HG02759 (cell line): ENCODE measurements around the gene ECSIT.
A peak's percentile ranks its signal among the peaks of the same experiment; 100 is the strongest.

Experiments used
- ATAC-seq: cut with Tn5 transposase; IDR thresholded peaks from one replicate; pipeline ENCODE4 v1.9.1; 2021; ENCODE audit warnings: mild to moderate bottlenecking, moderate library complexity; ENCODE audit not compliant: unreplicated experiment

Gene ECSIT

GRCh38 chr19:11505032-11505503 lies 23.9 kb downstream of the ECSIT start:
- peak; percentile 87 for ATAC-seq

DNA sequence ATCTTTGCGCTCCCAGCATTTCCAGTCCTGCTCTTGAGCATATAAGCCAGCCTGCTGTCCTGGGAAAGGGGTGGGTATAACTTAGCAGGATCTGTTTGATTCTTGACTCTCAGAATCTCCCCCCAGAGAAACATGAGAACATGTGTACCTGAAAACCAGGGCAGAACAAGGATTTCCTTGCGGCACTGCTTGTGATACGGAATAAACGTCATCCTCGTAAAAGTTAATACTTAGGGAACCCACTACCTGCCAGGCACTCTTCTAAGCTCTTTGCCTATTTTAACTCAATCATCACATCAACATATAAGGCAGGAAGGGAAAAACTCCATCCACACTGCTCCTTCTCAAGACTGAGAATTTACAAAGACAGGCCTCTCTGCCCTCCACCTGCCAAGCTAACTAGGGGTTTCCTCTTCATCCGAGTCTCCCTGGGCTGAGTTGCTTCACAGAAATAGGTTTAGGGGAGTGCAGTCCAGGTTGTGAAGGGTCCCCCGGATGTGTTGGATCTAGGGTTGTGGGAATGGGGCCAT lies 24.4 kb downstream of the ECSIT start:
- no peak for ATAC-seq

GRCh38 chr19:11499890-11500420 lies 29.0 kb downstream of the ECSIT start:
- no peak for ATAC-seq

DNA sequence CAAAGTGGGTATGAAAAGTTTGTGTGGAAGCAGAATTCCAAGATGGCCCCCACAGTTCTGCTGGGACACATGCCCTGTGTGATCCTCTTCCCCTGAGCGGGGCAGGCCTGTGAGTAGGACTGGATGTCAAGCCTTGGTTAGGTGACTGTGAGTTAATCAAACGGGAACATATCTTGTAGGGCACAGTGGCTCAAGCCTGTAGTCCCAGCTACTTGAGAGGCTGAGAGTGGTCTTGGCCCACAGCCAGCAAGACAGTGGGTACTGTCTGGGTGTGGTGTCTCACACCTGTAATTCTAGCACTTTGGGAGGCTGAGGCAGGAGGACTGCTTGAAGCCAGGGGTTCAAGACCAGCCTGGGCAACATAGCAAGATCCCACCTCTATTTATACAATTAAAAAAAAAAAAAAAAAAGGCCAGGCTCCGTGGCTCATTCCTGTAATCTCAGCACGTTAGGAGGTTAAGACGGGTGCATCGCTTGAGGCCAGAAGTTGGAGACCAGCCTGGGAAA lies 29.7 kb downstream of the ECSIT start:
- ATAC-seq = no peak

DNA sequence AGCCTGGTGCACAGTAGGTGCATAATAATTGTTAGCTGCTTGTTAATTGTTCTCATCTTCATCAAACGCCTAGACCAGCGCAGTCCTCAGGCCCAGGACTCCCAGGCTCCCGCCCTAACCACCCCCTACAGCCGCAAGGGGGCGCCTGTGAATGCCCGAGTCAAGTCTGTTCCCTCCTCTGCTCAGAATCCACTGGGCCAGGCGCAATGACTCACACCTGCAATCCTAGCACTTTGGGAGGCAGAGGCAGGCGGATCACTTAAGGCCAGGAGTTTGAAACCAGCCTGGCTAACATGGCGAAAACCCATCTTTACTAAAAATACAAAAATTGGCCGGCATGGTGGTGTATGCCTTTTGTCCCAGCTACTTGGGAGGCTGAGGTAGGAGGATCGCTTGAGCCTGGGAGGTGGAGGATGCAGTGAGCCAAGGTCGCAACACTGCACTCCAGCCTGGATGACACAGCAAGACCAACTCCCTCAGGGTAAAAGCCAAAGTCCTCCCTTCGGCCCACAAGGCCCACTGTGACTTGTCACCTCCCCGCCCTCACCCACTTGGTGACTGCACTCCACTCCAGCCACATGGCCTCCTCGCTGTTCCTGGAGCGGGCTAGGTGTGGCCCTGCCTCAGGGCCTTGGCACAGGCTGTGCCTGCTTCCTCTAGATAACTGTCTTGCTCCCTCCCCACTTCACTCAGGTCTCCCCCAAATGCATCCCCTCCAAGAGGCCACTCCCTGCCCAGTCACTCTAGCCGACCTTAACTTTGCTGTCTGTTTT lies 32.4 kb downstream of the ECSIT start:
- ATAC-seq = no peak

DNA sequence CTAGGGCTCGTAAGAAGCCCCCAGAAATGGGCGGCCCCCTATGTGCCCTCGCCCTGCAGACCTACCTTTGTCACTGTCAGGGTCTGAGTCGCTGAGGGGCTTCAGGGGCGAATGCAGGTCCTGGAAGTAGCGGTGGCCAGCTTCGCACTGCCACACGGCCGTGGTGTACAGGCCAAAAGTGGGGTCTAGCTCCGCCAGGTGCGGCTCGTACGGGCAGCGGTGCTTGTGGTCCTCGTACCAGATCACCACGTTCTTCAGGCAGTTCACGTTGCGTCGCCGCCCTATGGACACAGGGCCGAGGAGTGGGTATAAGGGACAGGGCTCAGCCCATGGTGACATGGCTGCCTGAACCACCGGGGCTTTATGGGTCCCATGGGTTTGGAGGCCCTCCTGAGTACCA lies 33.0 kb downstream of the ECSIT start:
- no peak for ATAC-seq

DNA sequence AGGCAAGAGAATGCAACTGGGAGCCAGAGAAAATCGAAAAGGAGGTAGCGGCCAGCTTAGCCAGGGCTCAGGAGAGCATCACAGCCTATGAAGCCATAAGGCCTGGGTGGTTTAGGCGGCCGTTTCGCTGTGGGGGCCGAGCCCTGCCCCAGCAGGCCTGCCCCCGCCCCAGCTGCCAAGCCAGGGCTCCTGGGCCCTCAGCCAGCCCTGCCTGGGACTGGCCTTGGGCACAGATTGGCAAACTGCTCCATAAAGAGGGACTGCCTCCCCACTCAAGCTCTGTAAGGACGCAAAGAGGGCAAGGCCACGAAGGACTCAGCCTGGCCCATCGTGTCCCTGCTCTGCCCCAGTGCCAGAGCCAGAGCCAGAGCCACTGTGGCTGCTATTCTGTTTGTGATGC lies 33.5 kb downstream of the ECSIT start:
- no peak for ATAC-seq

GRCh38 chr19:11494634-11495285 lies 34.2 kb downstream of the ECSIT start:
- ATAC-seq = no peak

DNA sequence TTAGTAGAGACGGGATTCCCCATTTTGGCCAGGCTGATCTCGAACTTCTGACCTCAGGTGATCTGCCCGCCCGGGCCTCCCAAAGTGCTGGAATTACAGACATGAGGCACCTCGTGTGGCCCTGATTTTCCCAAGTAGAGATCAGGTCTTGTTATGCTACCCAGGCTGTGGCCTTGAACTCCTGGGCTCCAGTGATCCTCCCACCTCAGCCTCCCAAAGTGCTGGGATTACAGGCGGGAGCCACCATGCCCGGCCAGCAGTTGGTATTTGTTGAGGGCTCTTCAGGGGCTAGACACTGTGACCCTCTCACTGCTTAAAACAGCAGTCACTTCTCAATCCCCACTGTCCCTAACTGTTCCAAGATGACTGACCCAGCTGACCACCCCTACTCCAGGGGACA lies 39.6 kb downstream of the ECSIT start:
- no peak for ATAC-seq

GRCh38 chr19:11486661-11487503 lies 42.1 kb downstream of the ECSIT start:
- ATAC-seq = no peak

DNA sequence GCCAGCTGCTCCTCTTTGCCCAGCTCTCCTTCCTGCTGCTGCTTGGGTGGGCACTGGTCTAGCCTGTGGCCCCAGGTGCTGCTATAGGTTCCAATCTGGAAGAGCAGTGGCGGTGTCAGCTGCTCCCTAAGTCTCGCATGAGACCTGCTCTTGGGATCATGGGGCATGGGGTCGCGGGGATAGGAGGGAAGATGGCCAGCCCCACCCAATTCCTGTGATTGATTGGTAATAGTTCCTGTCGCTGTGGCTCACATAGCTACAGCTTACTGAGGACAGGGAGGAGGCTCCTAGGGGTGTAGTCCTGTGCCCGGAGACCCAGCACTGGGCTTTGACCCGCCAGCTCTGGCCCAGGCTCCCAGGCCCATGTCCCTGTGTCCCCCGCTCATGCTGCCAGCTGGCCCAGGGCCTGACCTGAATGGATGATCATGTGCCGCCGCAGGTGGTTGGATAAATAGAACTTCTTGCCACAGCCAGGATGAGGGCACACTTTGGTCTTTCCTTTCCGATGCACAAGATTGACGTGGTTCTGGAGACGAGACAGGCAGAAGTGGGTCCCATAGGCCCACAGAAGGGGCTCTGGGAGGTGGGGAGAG lies 43.6 kb downstream of the ECSIT start:
- no peak for ATAC-seq

- ATAC-seq = no peak
Measured at GRCh38 chr19:11483366-11484111, 45.4 kb downstream of the ECSIT start.

- peak; percentile 71 for ATAC-seq
Measured at GRCh38 chr19:11482384-11483050, 46.4 kb downstream of the ECSIT start.

DNA sequence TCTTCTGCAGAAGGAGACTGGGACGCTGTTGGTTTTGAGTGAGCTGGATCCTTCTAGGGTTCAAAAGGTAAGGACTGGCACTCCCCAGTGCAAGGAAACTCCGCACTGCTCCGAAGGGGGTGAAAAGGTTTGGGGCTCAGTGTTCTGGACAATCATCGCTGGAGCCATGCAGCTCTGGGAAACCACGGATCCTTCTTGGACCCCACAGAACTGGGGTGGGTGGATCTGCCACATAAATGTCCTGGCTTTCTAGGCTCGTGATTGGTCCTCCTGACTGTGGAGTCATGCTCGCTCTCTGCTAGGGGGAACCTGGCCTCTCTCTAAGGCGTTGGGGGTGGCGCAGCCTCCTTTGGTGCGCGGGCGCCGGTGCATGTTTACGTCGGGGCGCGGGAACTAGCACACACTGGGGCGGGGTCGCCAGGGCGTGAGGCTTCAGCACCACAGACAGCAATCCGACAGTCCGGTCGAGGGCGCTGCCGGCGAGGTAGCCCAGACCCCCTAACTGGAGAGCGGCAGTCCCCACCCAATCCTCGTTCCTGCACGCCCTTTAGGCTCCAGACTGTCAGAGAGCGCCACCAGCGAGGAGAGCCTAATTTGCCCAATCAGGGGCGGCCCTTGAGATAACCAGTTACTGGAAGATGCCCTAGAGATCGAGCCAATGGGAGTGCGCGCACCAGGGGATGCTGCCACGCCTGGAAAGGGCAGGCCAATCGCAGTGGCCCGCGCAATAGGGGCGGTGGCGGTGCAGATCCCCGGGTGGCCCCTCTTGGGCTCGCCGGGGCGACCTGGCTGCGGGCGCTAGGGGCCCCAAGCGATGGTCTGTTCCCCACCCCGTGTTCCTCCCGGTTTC lies 47.2 kb downstream of the ECSIT start:
- peak; percentile 62 for ATAC-seq

GRCh38 chr19:11480715-11481533 lies 48.0 kb downstream of the ECSIT start, which contains the start of gene ELAVL3:
Gene ELAVL3, minus strand, starts transcription at chr19:11481046. Its CDS starts 438 bp downstream, at chr19:11480608.
- ATAC-seq = no peak

DNA sequence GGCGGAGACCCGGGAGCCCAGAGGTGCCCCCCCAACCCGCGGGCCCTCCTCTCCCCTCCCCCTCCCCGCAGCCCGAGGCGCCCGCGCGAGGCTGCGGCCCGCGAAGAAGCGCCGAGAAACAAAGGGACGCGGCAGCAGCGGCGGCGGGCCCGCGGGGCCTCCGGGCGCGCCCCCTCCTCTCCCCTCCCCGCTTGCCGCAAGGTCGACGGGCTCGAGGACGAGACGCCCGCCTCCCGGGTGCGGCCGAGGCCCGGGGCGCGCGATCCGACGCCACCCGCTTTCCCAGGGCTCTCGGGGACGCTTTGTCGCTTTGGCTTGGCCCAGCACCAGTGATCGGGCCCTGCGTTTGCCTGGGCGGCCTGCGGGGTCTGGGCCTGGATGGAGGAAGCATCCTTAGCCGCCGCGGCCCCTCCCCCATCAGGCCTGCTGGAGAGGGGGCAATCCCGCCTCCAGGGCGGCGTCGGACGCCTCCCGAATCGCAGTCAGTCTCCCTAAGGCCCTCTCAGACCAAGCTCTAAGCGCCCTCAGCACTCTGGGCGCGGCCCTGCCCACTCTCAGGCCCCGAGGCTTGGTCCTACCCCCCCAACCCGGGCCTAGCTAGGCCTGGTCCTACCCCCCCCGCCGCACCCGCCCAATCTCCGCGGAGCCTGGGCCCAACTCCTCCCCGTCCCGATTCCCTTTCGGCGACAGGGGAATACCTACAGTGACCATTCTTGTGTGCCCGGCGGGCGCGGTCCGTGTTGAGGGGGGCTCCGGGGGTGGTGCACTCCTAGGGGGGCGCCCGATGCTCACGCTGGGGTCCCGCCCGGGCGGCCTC lies 48.8 kb downstream of the ECSIT start:
- ATAC-seq = no peak
